HEK293 (cell line): ENCODE measurements around the gene RUVBL1.

Experiments
- BCL11A ChIP-seq: fragments of 450-650 bp; formaldehyde crosslinking; IDR thresholded peaks from 2 replicates; pipeline ENCODE4 v1.5.1; 2016; ENCODE audit warnings: low read depth, missing biosample characterization, missing genetic modification characterization
- BCL11B ChIP-seq: fragments of 450-650 bp; formaldehyde crosslinking; IDR thresholded peaks from 2 replicates; pipeline ENCODE4 v1.5.1; 2016; ENCODE audit warnings: low read depth, missing biosample characterization, missing genetic modification characterization
- INSM2 ChIP-seq: fragments of 450-650 bp; formaldehyde crosslinking; IDR thresholded peaks from 2 replicates; pipeline ENCODE4 v1.5.1; 2016; ENCODE audit warnings: missing biosample characterization, missing genetic modification characterization
- KLF10 ChIP-seq: fragments of 450-650 bp; IDR thresholded peaks from 2 replicates; pipeline ENCODE4 v1.5.1; 2018; ENCODE audit warnings: missing biosample characterization, mild to moderate bottlenecking, missing genetic modification characterization
- KLF7 ChIP-seq: fragments of 450-650 bp; formaldehyde crosslinking; IDR thresholded peaks from 2 replicates; pipeline ENCODE4 v1.5.1; 2016; ENCODE audit warnings: missing biosample characterization, missing genetic modification characterization, borderline replicate concordance
- MZF1 ChIP-seq: fragments of 450-650 bp; formaldehyde crosslinking; IDR thresholded peaks from 2 replicates; pipeline ENCODE4 v1.5.1; 2017; ENCODE audit warnings: missing biosample characterization, missing genetic modification characterization, borderline replicate concordance
- OSR2 ChIP-seq: fragments of 450-650 bp; formaldehyde crosslinking; IDR thresholded peaks from 2 replicates; pipeline ENCODE4 v1.5.1; 2016; ENCODE audit warnings: missing biosample characterization, missing genetic modification characterization
- SETDB1 ChIP-seq: IDR thresholded peaks from one replicate; pipeline ENCODE4 v1.6.1; 2017; ENCODE audit warnings: mild to moderate bottlenecking, low read length, moderate library complexity, mixed read lengths; ENCODE audit not compliant: insufficient read length
- SP2 ChIP-seq: fragments of 450-650 bp; formaldehyde crosslinking; IDR thresholded peaks from 2 replicates; pipeline ENCODE4 v1.5.1; 2016; ENCODE audit warnings: missing biosample characterization, missing genetic modification characterization
- YY2 ChIP-seq: fragments of 450-650 bp; formaldehyde crosslinking; IDR thresholded peaks from 2 replicates; pipeline ENCODE4 v1.5.1; 2016; ENCODE audit warnings: missing biosample characterization, missing genetic modification characterization
- ZBTB44 ChIP-seq: fragments of 450-650 bp; IDR thresholded peaks from 2 replicates; pipeline ENCODE4 v1.5.1; 2018; ENCODE audit warnings: missing biosample characterization, mild to moderate bottlenecking, missing genetic modification characterization
- ZFP41 ChIP-seq: fragments of 450-650 bp; formaldehyde crosslinking; IDR thresholded peaks from 2 replicates; pipeline ENCODE4 v1.5.1; 2016; ENCODE audit warnings: missing biosample characterization, missing genetic modification characterization, borderline replicate concordance
- ZNF112 ChIP-seq: fragments of 450-650 bp; formaldehyde crosslinking; IDR thresholded peaks from 2 replicates; pipeline ENCODE4 v1.5.0; 2017; ENCODE audit warnings: missing biosample characterization, missing genetic modification characterization
- ZNF114 ChIP-seq: fragments of 450-650 bp; formaldehyde crosslinking; IDR thresholded peaks from 2 replicates; pipeline ENCODE4 v1.5.0; 2017; ENCODE audit warnings: missing biosample characterization, missing genetic modification characterization
- ZNF175 ChIP-seq: fragments of 450-650 bp; formaldehyde crosslinking; IDR thresholded peaks from 2 replicates; pipeline ENCODE4 v1.5.1; 2016; ENCODE audit warnings: missing biosample characterization, missing genetic modification characterization
- ZNF18 ChIP-seq: fragments of 450-650 bp; formaldehyde crosslinking; IDR thresholded peaks from 2 replicates; pipeline ENCODE4 v1.5.1; 2016; ENCODE audit warnings: missing biosample characterization, missing genetic modification characterization
- ZNF214 ChIP-seq: fragments of 450-650 bp; formaldehyde crosslinking; IDR thresholded peaks from 2 replicates; pipeline ENCODE4 v1.5.1; 2017; ENCODE audit warnings: missing biosample characterization, mild to moderate bottlenecking, missing genetic modification characterization, borderline replicate concordance
- ZNF221 ChIP-seq: fragments of 450-650 bp; formaldehyde crosslinking; IDR thresholded peaks from 2 replicates; pipeline ENCODE4 v1.5.1; 2017; ENCODE audit warnings: missing biosample characterization, missing genetic modification characterization, borderline replicate concordance
- ZNF23 ChIP-seq: fragments of 450-650 bp; formaldehyde crosslinking; IDR thresholded peaks from 2 replicates; pipeline ENCODE4 v1.5.1; 2016; ENCODE audit warnings: missing biosample characterization, missing genetic modification characterization, borderline replicate concordance
- ZNF302 ChIP-seq: fragments of 450-650 bp; formaldehyde crosslinking; IDR thresholded peaks from 2 replicates; pipeline ENCODE4 v1.5.1; 2016; ENCODE audit warnings: missing biosample characterization, missing genetic modification characterization, low read depth
- ZNF501 ChIP-seq: fragments of 450-650 bp; formaldehyde crosslinking; IDR thresholded peaks from 2 replicates; pipeline ENCODE4 v1.5.1; 2016; ENCODE audit warnings: missing biosample characterization, missing genetic modification characterization
- ZNF571 ChIP-seq: fragments of 450-650 bp; formaldehyde crosslinking; IDR thresholded peaks from 2 replicates; pipeline ENCODE4 v1.5.0; 2017; ENCODE audit warnings: missing biosample characterization, missing genetic modification characterization
- ZNF692 ChIP-seq: fragments of 450-650 bp; formaldehyde crosslinking; IDR thresholded peaks from 2 replicates; pipeline ENCODE4 v1.5.1; 2016; ENCODE audit warnings: missing biosample characterization, missing genetic modification characterization
- ZNF830 ChIP-seq: fragments of 450-650 bp; IDR thresholded peaks from 2 replicates; pipeline ENCODE4 v1.5.0; 2018; ENCODE audit warnings: missing biosample characterization, missing genetic modification characterization, low read depth, mild to moderate bottlenecking, moderate library complexity
- ZXDB ChIP-seq: fragments of 450-650 bp; formaldehyde crosslinking; IDR thresholded peaks from 2 replicates; pipeline ENCODE4 v1.5.1; 2016; ENCODE audit warnings: missing biosample characterization, missing genetic modification characterization
- TF ChIP-seq, protein P1 (sequence below): fragments of 450-650 bp; formaldehyde crosslinking; IDR thresholded peaks from 2 replicates; pipeline ENCODE4; 2016; ENCODE audit warnings: missing biosample characterization, missing genetic modification characterization
- TF ChIP-seq, protein P2 (sequence below): fragments of 450-650 bp; formaldehyde crosslinking; IDR thresholded peaks from 2 replicates; pipeline ENCODE4 v1.5.1; 2016; ENCODE audit warnings: missing biosample characterization, missing genetic modification characterization

The RUVBL1 gene

GRCh38 chr3:128153156-128154041, 29.8 kb upstream of the RUVBL1 start, which contains the start of gene EEFSEC (continued):
- TF ChIP-seq ZNF23: no peak
- TF ChIP-seq ZNF112 (tag by site-specific recombination): no peak
- TF ChIP-seq ZXDB (tag by site-specific recombination): peak; percentile 85
- TF ChIP-seq MZF1: no peak
- peak; percentile 29 for TF ChIP-seq SETDB1
- TF ChIP-seq ZNF830 (tag by site-specific recombination): no peak
- TF ChIP-seq YY2 (tag by site-specific recombination): peak; percentile 69
- peak; percentile 37; the same call in 1 of the 2 replicates for TF ChIP-seq OSR2 (tag by site-specific recombination)
- TF ChIP-seq ZNF692 (tag by site-specific recombination): peak; percentile 59
- TF ChIP-seq ZNF214 (tag by site-specific recombination): no peak
- TF ChIP-seq, protein P1, sequence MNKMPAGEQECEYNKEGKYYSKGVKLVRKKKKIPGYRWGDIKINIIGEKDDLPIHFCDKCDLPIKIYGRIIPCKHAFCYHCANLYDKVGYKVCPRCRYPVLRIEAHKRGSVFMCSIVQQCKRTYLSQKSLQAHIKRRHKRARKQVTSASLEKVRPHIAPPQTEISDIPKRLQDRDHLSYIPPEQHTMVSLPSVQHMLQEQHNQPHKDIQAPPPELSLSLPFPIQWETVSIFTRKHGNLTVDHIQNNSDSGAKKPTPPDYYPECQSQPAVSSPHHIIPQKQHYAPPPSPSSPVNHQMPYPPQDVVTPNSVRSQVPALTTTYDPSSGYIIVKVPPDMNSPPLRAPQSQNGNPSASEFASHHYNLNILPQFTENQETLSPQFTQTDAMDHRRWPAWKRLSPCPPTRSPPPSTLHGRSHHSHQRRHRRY: no peak
- peak; percentile 66; the same call in 1 of the 2 replicates for TF ChIP-seq INSM2 (tag by site-specific recombination)
- no peak for TF ChIP-seq ZNF571 (tag by site-specific recombination)
- TF ChIP-seq ZNF18 (tag by site-specific recombination): no peak
- no peak for TF ChIP-seq ZNF302 (tag by site-specific recombination)
- 0 out of 2 replicates have a peak, but pooled peaks have one; percentile 45 for TF ChIP-seq ZFP41 (tag by site-specific recombination)
- TF ChIP-seq KLF10 (tag by site-specific recombination): peak; percentile 53; the same call in 1 of the 2 replicates
- peak; percentile 86 for TF ChIP-seq ZNF501
- TF ChIP-seq ZNF221 (tag by site-specific recombination): no peak
- no peak for TF ChIP-seq ZNF175 (tag by site-specific recombination)
- TF ChIP-seq BCL11B (tag by site-specific recombination): no peak
- no peak for TF ChIP-seq BCL11A (tag by site-specific recombination)
- TF ChIP-seq KLF7: peak; percentile 45; the same call in 1 of the 2 replicates
- TF ChIP-seq, protein P2, sequence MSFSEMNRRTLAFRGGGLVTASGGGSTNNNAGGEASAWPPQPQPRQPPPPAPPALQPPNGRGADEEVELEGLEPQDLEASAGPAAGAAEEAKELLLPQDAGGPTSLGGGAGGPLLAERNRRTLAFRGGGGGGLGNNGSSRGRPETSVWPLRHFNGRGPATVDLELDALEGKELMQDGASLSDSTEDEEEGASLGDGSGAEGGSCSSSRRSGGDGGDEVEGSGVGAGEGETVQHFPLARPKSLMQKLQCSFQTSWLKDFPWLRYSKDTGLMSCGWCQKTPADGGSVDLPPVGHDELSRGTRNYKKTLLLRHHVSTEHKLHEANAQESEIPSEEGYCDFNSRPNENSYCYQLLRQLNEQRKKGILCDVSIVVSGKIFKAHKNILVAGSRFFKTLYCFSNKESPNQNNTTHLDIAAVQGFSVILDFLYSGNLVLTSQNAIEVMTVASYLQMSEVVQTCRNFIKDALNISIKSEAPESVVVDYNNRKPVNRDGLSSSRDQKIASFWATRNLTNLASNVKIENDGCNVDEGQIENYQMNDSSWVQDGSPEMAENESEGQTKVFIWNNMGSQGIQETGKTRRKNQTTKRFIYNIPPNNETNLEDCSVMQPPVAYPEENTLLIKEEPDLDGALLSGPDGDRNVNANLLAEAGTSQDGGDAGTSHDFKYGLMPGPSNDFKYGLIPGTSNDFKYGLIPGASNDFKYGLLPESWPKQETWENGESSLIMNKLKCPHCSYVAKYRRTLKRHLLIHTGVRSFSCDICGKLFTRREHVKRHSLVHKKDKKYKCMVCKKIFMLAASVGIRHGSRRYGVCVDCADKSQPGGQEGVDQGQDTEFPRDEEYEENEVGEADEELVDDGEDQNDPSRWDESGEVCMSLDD (tag by site-specific recombination): 0 out of 2 replicates have a peak, but pooled peaks have one; percentile 26
- peak; percentile 84 for TF ChIP-seq SP2
- peak; percentile 15; the same call in 1 of the 2 replicates for TF ChIP-seq ZBTB44 (tag by site-specific recombination)
- TF ChIP-seq ZNF114 (tag by site-specific recombination): no peak
